HepG2 (cell line): ENCODE measurements around the gene UMPS. TPM values are rescaled to one million over a fixed set of nuclear protein-coding genes. Genes with fewer than 3 reads are reported as not detected.

Experiments used
- GATAD1 ChIP-seq: IDR thresholded peaks from 2 replicates; pipeline ENCODE4 v1.6.1; 2016; ENCODE audit warnings: missing genetic modification reagents, missing compliant biosample characterization
- GTF3A ChIP-seq: sonication (generic); formaldehyde crosslinking; conservative IDR thresholded peaks from 2 replicates; pipeline ENCODE4 v1.4.0; 2020; ENCODE audit warnings: mild to moderate bottlenecking, missing genetic modification reagents
- ISX ChIP-seq: sonication (generic); formaldehyde crosslinking; conservative IDR thresholded peaks from 2 replicates; pipeline ENCODE4 v1.5.0; 2020; ENCODE audit warnings: missing genetic modification reagents
- JUNB ChIP-seq: sonication (generic); formaldehyde crosslinking; IDR thresholded peaks from 2 replicates; pipeline ENCODE4 v1.8.0; 2022; ENCODE audit warnings: missing genetic modification reagents, mild to moderate bottlenecking, borderline replicate concordance
- MXI1 ChIP-seq: IDR thresholded peaks from 3 replicates; pipeline ENCODE4 v1.6.1; 2012; ENCODE audit warnings: low read depth, low read length, inconsistent platforms, borderline replicate concordance
- NFE2L2 ChIP-seq: fragments of 150-350 bp; IDR thresholded peaks from 2 replicates; pipeline ENCODE4 v1.6.1; 2014; ENCODE audit warnings: low read length
- NRL ChIP-seq: sonication (generic); formaldehyde crosslinking; IDR thresholded peaks from 2 replicates; pipeline ENCODE4 v1.5.0; 2020; ENCODE audit warnings: missing genetic modification reagents, mild to moderate bottlenecking, moderate library complexity, borderline replicate concordance
- SIN3B ChIP-seq: fragments of 150-350 bp; IDR thresholded peaks from 2 replicates; pipeline ENCODE4 v1.6.1; 2014; ENCODE audit warnings: low read length
- SP2 ChIP-seq: sonication (generic); formaldehyde crosslinking; IDR thresholded peaks from 2 replicates; pipeline ENCODE4 v1.5.1; 2020; ENCODE audit warnings: mild to moderate bottlenecking, missing genetic modification reagents
- ZNF382 ChIP-seq: sonication (generic); formaldehyde crosslinking; IDR thresholded peaks from 2 replicates; pipeline ENCODE4 v1.5.0; 2020; ENCODE audit warnings: missing genetic modification reagents, mild to moderate bottlenecking, borderline replicate concordance
- ZNF552 ChIP-seq: sonication (generic); formaldehyde crosslinking; IDR thresholded peaks from 2 replicates; pipeline ENCODE4 v1.9.0; 2022; ENCODE audit warnings: missing genetic modification reagents, mild to moderate bottlenecking, borderline replicate concordance
- ZNF749 ChIP-seq: sonication (generic); formaldehyde crosslinking; IDR thresholded peaks from 2 replicates; pipeline ENCODE4 v1.8.0; 2022; ENCODE audit warnings: mild to moderate bottlenecking, missing genetic modification reagents, moderate library complexity, borderline replicate concordance
- ZSCAN22 ChIP-seq: sonication (generic); formaldehyde crosslinking; IDR thresholded peaks from 2 replicates; pipeline ENCODE4 v1.4.0; 2020; ENCODE audit warnings: mild to moderate bottlenecking, missing genetic modification reagents
- polyA plus RNA-seq, 8 experiments: library from polyadenylated mRNA; depleted of rRNA in 3 of 8; stranded (reverse) in 7 of 8; unstranded in 1 of 8; fragments of >200 nt; fragmentation: Illumina TruSeq in 4 of 8; extraction: Trizol in 4 of 8; gene quantifications; 2 replicates each; pipeline versions ENCODE4 v1.2.1 to v1.2.3, GENCODE V29; 2011 to 2016; ENCODE audit warnings: low read depth in 4 of 8, missing spikeins in 1 of 8, mixed read lengths in 1 of 8; ENCODE audit not compliant: insufficient read depth in 1 of 8
- total RNA-seq, 5 experiments: library from RNA; depleted of rRNA; stranded (reverse); fragments of >200 nt; fragmentation: Illumina TruSeq; extraction: Trizol; gene quantifications; 2 replicates each; pipeline ENCODE4 v1.2.3, GENCODE V29; 2016; ENCODE audit warnings: low read depth in 1 of 5
- TF ChIP-seq, protein P1 (sequence below): IDR thresholded peaks from 2 replicates; pipeline ENCODE4 v1.6.1; 2018; ENCODE audit warnings: missing genetic modification reagents
- TF ChIP-seq, protein P2 (sequence below): IDR thresholded peaks from 2 replicates; pipeline ENCODE4 v1.6.1; 2016; ENCODE audit warnings: low read depth
- TF ChIP-seq, protein P3 (sequence below): sonication (generic); formaldehyde crosslinking; IDR thresholded peaks from 2 replicates; pipeline ENCODE4 v1.4.0; 2020; ENCODE audit warnings: mild to moderate bottlenecking, missing genetic modification reagents
- TF ChIP-seq, protein P4 (sequence below), 2 experiments: sonication (generic) in 1 of 2; formaldehyde crosslinking in 1 of 2; IDR thresholded peaks; 2 replicates each; pipeline versions ENCODE4 v1.6.1 to v1.9.0; 2014 to 2022; ENCODE audit warnings: antibody characterized with exemption in 1 of 2, borderline replicate concordance in 1 of 2, inconsistent platforms in 1 of 2, low read depth in 1 of 2, missing genetic modification reagents in 1 of 2
- TF ChIP-seq, protein P5 (sequence below): sonication (generic); formaldehyde crosslinking; IDR thresholded peaks from 2 replicates; pipeline ENCODE4 v1.4.0; 2020; ENCODE audit warnings: missing genetic modification reagents

UMPS gene
- total and polyA plus RNA-seq, 2 of the 13 experiments (the other 11 are each of a cell fraction or from before 2014, with no cell fraction given) = 52.7 to 74.2 TPM

DNA sequence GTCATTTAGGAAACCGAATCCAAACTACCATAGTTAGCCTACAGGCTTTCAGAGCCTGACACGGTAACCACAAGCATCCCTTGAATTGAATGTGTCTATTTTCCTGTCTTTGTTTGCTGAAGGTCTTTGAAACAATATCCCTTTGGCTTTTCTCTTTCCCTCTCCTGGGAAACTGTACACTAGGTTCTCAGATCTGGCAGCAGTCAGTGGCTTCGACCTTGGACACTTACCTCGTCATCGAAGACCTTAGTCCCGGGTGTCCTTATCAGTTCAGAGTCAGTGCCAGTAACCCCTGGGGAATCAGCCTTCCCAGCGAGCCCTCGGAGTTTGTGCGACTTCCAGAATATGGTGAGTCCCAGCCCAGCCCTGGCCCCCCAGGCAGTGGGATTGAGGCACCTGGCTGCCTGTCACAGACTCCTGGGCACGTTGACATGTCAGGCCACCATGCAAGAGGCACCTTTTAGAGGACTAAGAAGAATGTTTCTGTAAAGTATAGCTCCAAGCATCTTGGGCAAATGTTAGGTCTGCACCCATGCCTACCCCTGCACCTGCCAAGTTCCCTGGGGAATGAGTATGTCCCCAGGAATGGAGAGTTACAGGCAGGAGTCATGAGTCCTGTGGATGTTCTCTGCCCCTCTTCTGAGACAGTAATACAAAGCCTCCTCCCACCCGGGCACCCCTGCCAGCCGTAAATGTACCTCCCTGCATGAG lies 30.4 kb upstream of the UMPS start (continued):
- TF ChIP-seq, protein P1, sequence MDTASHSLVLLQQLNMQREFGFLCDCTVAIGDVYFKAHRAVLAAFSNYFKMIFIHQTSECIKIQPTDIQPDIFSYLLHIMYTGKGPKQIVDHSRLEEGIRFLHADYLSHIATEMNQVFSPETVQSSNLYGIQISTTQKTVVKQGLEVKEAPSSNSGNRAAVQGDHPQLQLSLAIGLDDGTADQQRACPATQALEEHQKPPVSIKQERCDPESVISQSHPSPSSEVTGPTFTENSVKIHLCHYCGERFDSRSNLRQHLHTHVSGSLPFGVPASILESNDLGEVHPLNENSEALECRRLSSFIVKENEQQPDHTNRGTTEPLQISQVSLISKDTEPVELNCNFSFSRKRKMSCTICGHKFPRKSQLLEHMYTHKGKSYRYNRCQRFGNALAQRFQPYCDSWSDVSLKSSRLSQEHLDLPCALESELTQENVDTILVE (CRISPR knock-in tag) = 0 out of 2 replicates have a peak, but pooled peaks have one; percentile 54
- TF ChIP-seq ZNF552 (CRISPR knock-in tag) (0 out of 2 replicates have a peak, but pooled peaks have one; percentile 33), SP2 (CRISPR knock-in tag) (no peak), ZNF382 (CRISPR knock-in tag) (no peak), ISX (CRISPR knock-in tag) (no peak), GTF3A (CRISPR knock-in tag) (no peak), NRL (CRISPR knock-in tag) (peak; percentile 71; the same call in 1 of the 2 replicates), NFE2L2 (no peak), ZSCAN22 (no peak), MXI1 (peak; percentile 29; the same call in 1 of the 3 replicates), GATAD1 (CRISPR knock-in tag) (no peak), ZNF749 (no peak; the same call in 1 of the 2 replicates), JUNB (CRISPR knock-in tag) (no peak), SIN3B (no peak)
- TF ChIP-seq, protein P2, sequence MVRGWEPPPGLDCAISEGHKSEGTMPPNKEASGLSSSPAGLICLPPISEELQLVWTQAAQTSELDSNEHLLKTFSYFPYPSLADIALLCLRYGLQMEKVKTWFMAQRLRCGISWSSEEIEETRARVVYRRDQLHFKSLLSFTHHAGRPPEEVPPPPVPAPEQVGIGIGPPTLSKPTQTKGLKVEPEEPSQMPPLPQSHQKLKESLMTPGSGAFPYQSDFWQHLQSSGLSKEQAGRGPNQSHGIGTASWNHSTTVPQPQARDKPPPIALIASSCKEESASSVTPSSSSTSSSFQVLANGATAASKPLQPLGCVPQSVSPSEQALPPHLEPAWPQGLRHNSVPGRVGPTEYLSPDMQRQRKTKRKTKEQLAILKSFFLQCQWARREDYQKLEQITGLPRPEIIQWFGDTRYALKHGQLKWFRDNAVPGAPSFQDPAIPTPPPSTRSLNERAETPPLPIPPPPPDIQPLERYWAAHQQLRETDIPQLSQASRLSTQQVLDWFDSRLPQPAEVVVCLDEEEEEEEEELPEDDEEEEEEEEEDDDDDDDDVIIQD (CRISPR knock-in tag) = peak; percentile 51; the same call in 1 of the 2 replicates
- TF ChIP-seq, protein P3, sequence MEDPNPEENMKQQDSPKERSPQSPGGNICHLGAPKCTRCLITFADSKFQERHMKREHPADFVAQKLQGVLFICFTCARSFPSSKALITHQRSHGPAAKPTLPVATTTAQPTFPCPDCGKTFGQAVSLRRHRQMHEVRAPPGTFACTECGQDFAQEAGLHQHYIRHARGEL = no peak
- TF ChIP-seq, protein P4, sequence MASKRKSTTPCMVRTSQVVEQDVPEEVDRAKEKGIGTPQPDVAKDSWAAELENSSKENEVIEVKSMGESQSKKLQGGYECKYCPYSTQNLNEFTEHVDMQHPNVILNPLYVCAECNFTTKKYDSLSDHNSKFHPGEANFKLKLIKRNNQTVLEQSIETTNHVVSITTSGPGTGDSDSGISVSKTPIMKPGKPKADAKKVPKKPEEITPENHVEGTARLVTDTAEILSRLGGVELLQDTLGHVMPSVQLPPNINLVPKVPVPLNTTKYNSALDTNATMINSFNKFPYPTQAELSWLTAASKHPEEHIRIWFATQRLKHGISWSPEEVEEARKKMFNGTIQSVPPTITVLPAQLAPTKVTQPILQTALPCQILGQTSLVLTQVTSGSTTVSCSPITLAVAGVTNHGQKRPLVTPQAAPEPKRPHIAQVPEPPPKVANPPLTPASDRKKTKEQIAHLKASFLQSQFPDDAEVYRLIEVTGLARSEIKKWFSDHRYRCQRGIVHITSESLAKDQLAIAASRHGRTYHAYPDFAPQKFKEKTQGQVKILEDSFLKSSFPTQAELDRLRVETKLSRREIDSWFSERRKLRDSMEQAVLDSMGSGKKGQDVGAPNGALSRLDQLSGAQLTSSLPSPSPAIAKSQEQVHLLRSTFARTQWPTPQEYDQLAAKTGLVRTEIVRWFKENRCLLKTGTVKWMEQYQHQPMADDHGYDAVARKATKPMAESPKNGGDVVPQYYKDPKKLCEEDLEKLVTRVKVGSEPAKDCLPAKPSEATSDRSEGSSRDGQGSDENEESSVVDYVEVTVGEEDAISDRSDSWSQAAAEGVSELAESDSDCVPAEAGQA (IDR thresholded peaks at IDR 0.05; ENCODE audit: low read depth) = no peak
- TF ChIP-seq, protein P4 (CRISPR knock-in tag; IDR thresholded peaks at IDR 0.05; ENCODE audit: borderline replicate concordance) = no peak
- TF ChIP-seq, protein P5, sequence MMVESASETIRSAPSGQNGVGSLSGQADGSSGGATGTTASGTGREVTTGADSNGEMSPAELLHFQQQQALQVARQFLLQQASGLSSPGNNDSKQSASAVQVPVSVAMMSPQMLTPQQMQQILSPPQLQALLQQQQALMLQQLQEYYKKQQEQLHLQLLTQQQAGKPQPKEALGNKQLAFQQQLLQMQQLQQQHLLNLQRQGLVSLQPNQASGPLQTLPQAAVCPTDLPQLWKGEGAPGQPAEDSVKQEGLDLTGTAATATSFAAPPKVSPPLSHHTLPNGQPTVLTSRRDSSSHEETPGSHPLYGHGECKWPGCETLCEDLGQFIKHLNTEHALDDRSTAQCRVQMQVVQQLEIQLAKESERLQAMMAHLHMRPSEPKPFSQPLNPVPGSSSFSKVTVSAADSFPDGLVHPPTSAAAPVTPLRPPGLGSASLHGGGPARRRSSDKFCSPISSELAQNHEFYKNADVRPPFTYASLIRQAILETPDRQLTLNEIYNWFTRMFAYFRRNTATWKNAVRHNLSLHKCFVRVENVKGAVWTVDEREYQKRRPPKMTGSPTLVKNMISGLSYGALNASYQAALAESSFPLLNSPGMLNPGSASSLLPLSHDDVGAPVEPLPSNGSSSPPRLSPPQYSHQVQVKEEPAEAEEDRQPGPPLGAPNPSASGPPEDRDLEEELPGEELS = peak; percentile 91
